NCI-H69 (cell line): ENCODE measurements around the gene MYO10.
A peak's percentile ranks its signal among the peaks of the same experiment; 100 is the strongest.

Experiments used
- DNase-seq: peaks from one replicate; lab custom pipeline; 2025; lab: John Stamatoyannopoulos, UW

The MYO10 gene

GRCh38 chr5:16943846-16944678 is 8.0 kb upstream of the MYO10 start:
- DNase-seq, result no peak

GRCh38 chr5:16937503-16938161 is 1.5 kb upstream of the MYO10 start:
- DNase-seq, result no peak

- peak; percentile 68 for DNase-seq
Observed at GRCh38 chr5:16936989-16937438, 926 bp upstream of the MYO10 start.

GRCh38 chr5:16935231-16936149 is 598 bp downstream of the MYO10 start:
- peak; percentile 79 for DNase-seq

- DNase-seq, result no peak
Observed at GRCh38 chr5:16934677-16935153, 1.4 kb downstream of the MYO10 start.

GRCh38 chr5:16934123-16934522 is 2.0 kb downstream of the MYO10 start:
- DNase-seq, result peak; percentile 68

GRCh38 chr5:16933337-16933736 is 2.8 kb downstream of the MYO10 start:
- no peak for DNase-seq

GRCh38 chr5:16932401-16932800 is 3.7 kb downstream of the MYO10 start:
- DNase-seq, result no peak

- peak; percentile 11 for DNase-seq
Observed at GRCh38 chr5:16931334-16932110, 4.6 kb downstream of the MYO10 start.

GRCh38 chr5:16930496-16930895 is 5.6 kb downstream of the MYO10 start:
- no peak for DNase-seq

GRCh38 chr5:16929831-16930230 is 6.3 kb downstream of the MYO10 start:
- no peak for DNase-seq

- no peak for DNase-seq
Observed at GRCh38 chr5:16929347-16929746, 6.7 kb downstream of the MYO10 start.

GRCh38 chr5:16927613-16928012 is 8.5 kb downstream of the MYO10 start:
- no peak for DNase-seq

- no peak for DNase-seq
Observed at GRCh38 chr5:16926417-16926816, 9.7 kb downstream of the MYO10 start.

- DNase-seq, result no peak
Observed at GRCh38 chr5:16924206-16924605, 11.9 kb downstream of the MYO10 start.

GRCh38 chr5:16922430-16922829 is 13.7 kb downstream of the MYO10 start:
- no peak for DNase-seq

- DNase-seq, result no peak
Observed at GRCh38 chr5:16921211-16921610, 14.9 kb downstream of the MYO10 start.

GRCh38 chr5:16920109-16920816 is 15.8 kb downstream of the MYO10 start:
- no peak for DNase-seq

- no peak for DNase-seq
Observed at GRCh38 chr5:16918891-16919671, 17.0 kb downstream of the MYO10 start.

GRCh38 chr5:16918156-16918555 is 17.9 kb downstream of the MYO10 start:
- no peak for DNase-seq
